SK-N-SH (cell line): Measurements from ENCODE around the gene CSNK2B. TPM values are rescaled to one million over a fixed set of nuclear protein-coding genes. Genes with fewer than 3 reads are reported as not detected.

Experiments
- CTCF ChIA-PET: fragments of 300-600, 350-600 bp; formaldehyde crosslinking; extraction: SDS; loops from one replicate; lab custom pipeline; 2021; lab: Yijun Ruan, JAX
- POLR2A ChIA-PET: fragments of 350-600 bp; sonication (Branson Sonifier 250); formaldehyde crosslinking; extraction: SDS; loops from one replicate; lab custom pipeline; 2020; ENCODE audit warnings: antibody characterized with exemption, inconsistent platforms; lab: Yijun Ruan, JAX
- DNase-seq: peaks from one replicate; pipeline ENCODE4 v3.0.0; 2012
- H2AFZ ChIP-seq: fragments of 200-600 bp; sonication (generic); 2 replicates; pipeline ENCODE4 v1.8.1; 2016; ENCODE audit warnings: antibody characterized with exemption, mild to moderate bottlenecking, low read depth
- H3F3A ChIP-seq: fragments of 200-600 bp; sonication (generic); replicated peaks from 2 replicates; pipeline ENCODE3; 2016; ENCODE audit warnings: antibody characterized with exemption, mild to moderate bottlenecking; ENCODE audit not compliant: insufficient read depth
- H3K27ac ChIP-seq, 2 experiments: fragments of 200-500 bp in 1 of 2; fragments of 200-600 bp in 1 of 2; sonication (Bioruptor generic) in 1 of 2; sonication (generic), shearing (Covaris generic) in 1 of 2; 2 replicates each; pipeline versions ENCODE4 v1.5.1 to v1.6.1; 2014 to 2016; ENCODE audit warnings: low read depth in 2 of 2, inconsistent platforms in 1 of 2, low read length in 1 of 2, mild to moderate bottlenecking in 1 of 2, mixed read lengths in 1 of 2
- H3K27me3 ChIP-seq: fragments of 200-600 bp; sonication (generic), shearing (Covaris generic); 2 replicates; pipeline ENCODE4 v1.6.1; 2016; ENCODE audit warnings: mixed run types; ENCODE audit not compliant: insufficient read depth
- H3K36me3 ChIP-seq, 2 experiments: fragments of 200-500 bp in 1 of 2; fragments of 200-600 bp in 1 of 2; sonication (Bioruptor generic) in 1 of 2; sonication (generic) in 1 of 2; replicated peaks in 1 of 2; 2 replicates each; pipeline versions ENCODE3 to v1.5.1; 2014 to 2016; ENCODE audit warnings: low read length in 1 of 2, mild to moderate bottlenecking in 1 of 2; ENCODE audit not compliant: insufficient read depth in 2 of 2, control insufficient read depth in 1 of 2
- H3K4me1 ChIP-seq, 2 experiments: fragments of 200-500 bp in 1 of 2; fragments of 200-600 bp in 1 of 2; sonication (Bioruptor generic) in 1 of 2; sonication (generic), shearing (Covaris generic) in 1 of 2; 2 replicates each; pipeline versions ENCODE4 v1.5.1 to v1.6.1; 2014 to 2016; ENCODE audit warnings: low read depth in 1 of 2, low read length in 1 of 2, mixed run types in 1 of 2; ENCODE audit not compliant: insufficient read depth in 2 of 2, control insufficient read depth in 1 of 2
- H3K4me2 ChIP-seq: fragments of 200-600 bp; sonication (generic), shearing (Covaris generic); 2 replicates; pipeline ENCODE4 v1.6.1; 2017; ENCODE audit warnings: mixed run types
- H3K4me3 ChIP-seq, 2 experiments: fragments of 200-500 bp in 1 of 2; fragments of 200-600 bp in 1 of 2; sonication (Bioruptor generic) in 1 of 2; sonication (generic), shearing (Covaris generic) in 1 of 2; 2 replicates each; pipeline versions ENCODE4 v1.5.1 to v1.8.1; 2014 to 2016; ENCODE audit warnings: low read depth in 2 of 2, inconsistent platforms in 1 of 2, low read length in 1 of 2, mild to moderate bottlenecking in 1 of 2, mixed read lengths in 1 of 2, moderate library complexity in 1 of 2
- H3K79me2 ChIP-seq: fragments of 200-600 bp; sonication (generic); 2 replicates; pipeline ENCODE4 v1.8.1; 2017; ENCODE audit warnings: mild to moderate bottlenecking; ENCODE audit not compliant: insufficient read depth
- H3K9ac ChIP-seq: fragments of 200-600 bp; sonication (generic); 2 replicates; pipeline ENCODE4 v1.6.1; 2017; ENCODE audit warnings: mixed run types
- H3K9me2 ChIP-seq: fragments of 200-600 bp; sonication (generic); 2 replicates; pipeline ENCODE4 v1.6.1; 2017; ENCODE audit warnings: mixed run types
- H3K9me3 ChIP-seq: fragments of 200-600 bp; sonication (generic); 2 replicates; pipeline ENCODE4 v1.6.1; 2017; ENCODE audit warnings: mixed run types, mild to moderate bottlenecking, moderate library complexity
- H4K20me1 ChIP-seq: fragments of 200-600 bp; sonication (generic); 2 replicates; pipeline ENCODE4 v1.6.1; 2017; ENCODE audit warnings: mild to moderate bottlenecking, mixed run types; ENCODE audit not compliant: insufficient read depth
- CHD2 ChIP-seq: fragments of 150-350 bp; IDR thresholded peaks from 2 replicates; pipeline ENCODE4 v1.6.1; 2018; ENCODE audit warnings: low read length; ENCODE audit not compliant: partially characterized antibody
- EZH2phosphoT487 ChIP-seq: fragments of 200-600 bp; sonication (generic); IDR thresholded peaks from 2 replicates; pipeline ENCODE4 v1.6.1; 2017; ENCODE audit warnings: low read depth, mixed run types, mild to moderate bottlenecking, antibody characterized with exemption, moderate library complexity, borderline replicate concordance
- FOXJ3 ChIP-seq: sonication (generic); formaldehyde crosslinking; IDR thresholded peaks from 2 replicates; pipeline ENCODE4 v1.5.1; 2020; ENCODE audit warnings: mild to moderate bottlenecking, missing genetic modification reagents
- FOXM1 ChIP-seq: IDR thresholded peaks from 2 replicates; pipeline ENCODE4 v1.4.0; 2012; ENCODE audit warnings: low read depth, mild to moderate bottlenecking
- JUND ChIP-seq: IDR thresholded peaks from 2 replicates; pipeline ENCODE4 v1.4.0; 2012
- MXI1 ChIP-seq: IDR thresholded peaks from 2 replicates; pipeline ENCODE4 v1.6.1; 2012; ENCODE audit warnings: mild to moderate bottlenecking, low read depth, low read length, improper control_type of control experiment
- NFIC ChIP-seq: IDR thresholded peaks from 2 replicates; pipeline ENCODE4 v1.4.0; 2012; ENCODE audit warnings: borderline replicate concordance
- NRF1 ChIP-seq: IDR thresholded peaks from 2 replicates; pipeline ENCODE4 v1.6.1; 2012; ENCODE audit warnings: low read depth, mild to moderate bottlenecking, low read length
- RAD21 ChIP-seq: IDR thresholded peaks from 2 replicates; pipeline ENCODE4 v1.6.1; 2012; ENCODE audit warnings: mild to moderate bottlenecking, low read length
- RFX5 ChIP-seq: IDR thresholded peaks from 2 replicates; pipeline ENCODE4 v1.6.1; 2012; ENCODE audit warnings: mild to moderate bottlenecking, improper control_type of control experiment, low read length
- SIN3A ChIP-seq: IDR thresholded peaks from 2 replicates; pipeline ENCODE4 v1.6.1; 2012; ENCODE audit warnings: low read depth, mild to moderate bottlenecking, low read length, moderate library complexity, borderline replicate concordance
- SMC3 ChIP-seq: IDR thresholded peaks from 2 replicates; pipeline ENCODE4 v1.6.1; 2012; ENCODE audit warnings: low read depth, low read length, improper control_type of control experiment
- TAF1 ChIP-seq: IDR thresholded peaks from 2 replicates; pipeline ENCODE4 v1.6.1; 2012; ENCODE audit warnings: low read depth, mild to moderate bottlenecking, low read length, moderate library complexity, borderline replicate concordance
- TCF12 ChIP-seq: IDR thresholded peaks from 2 replicates; pipeline ENCODE4 v1.4.0; 2012
- TEAD4 ChIP-seq: IDR thresholded peaks from 2 replicates; pipeline ENCODE4 v1.4.0; 2012; ENCODE audit warnings: mild to moderate bottlenecking, borderline replicate concordance; ENCODE audit not compliant: insufficient read depth
- YY1 ChIP-seq: IDR thresholded peaks from 2 replicates; pipeline ENCODE4 v1.4.0; 2012; ENCODE audit warnings: low read depth, mild to moderate bottlenecking
- WGBS: methylation state at CpG from one replicate; pipeline ENCODE4 v1.1.6; 2017; ENCODE audit warnings: low lambda C conversion rate; 5-methylcytosine and 5-hydroxymethylcytosine counted together
- polyA plus RNA-seq, 3 experiments: library from polyadenylated mRNA; depleted of rRNA; stranded (reverse); fragments of >200 nt; gene quantifications; 2 replicates each; pipeline ENCODE4 v1.2.3, GENCODE V29; 2012
- TF ChIP-seq, protein P1 (sequence below): fragments of 200-600 bp; sonication (generic); IDR thresholded peaks from 2 replicates; pipeline ENCODE4 v1.6.1; 2017; ENCODE audit warnings: antibody characterized with exemption, mild to moderate bottlenecking, moderate library complexity
- TF ChIP-seq, protein P2 (sequence below): fragments of 150-350 bp; IDR thresholded peaks from 2 replicates; pipeline ENCODE4 v1.6.1; 2017; ENCODE audit warnings: antibody characterized with exemption, low read length, low read depth, borderline replicate concordance

Gene CSNK2B
- polyA plus RNA-seq, 1 of the 3 experiments (the other 2 are of a cell fraction), result 101 TPM

GRCh38 chr6:31680226-31681134 is 14.6 kb downstream of the CSNK2B start, which contains the start of gene LY6G5C:
TSS of gene LY6G5C (minus strand) at chr6:31681067. CDS start at chr6:31680373, 694 bp downstream.
- ChIA-PET POLR2A (interaction anchor here (0.7 kb wide), 1 partner anchor 220 kb away, joined by 3 read pairs; no protein-coding TSS in a partner anchor), CTCF (interaction anchor here (0.6 to 3.2 kb wide), 27 partner anchors 9 to 371 kb away, joined by 3 to 29 read pairs (median 4); partner anchors contain the start of genes GPANK1, LY6G5B, MSH5 and NEU1)
- DNase-seq, result peak; percentile 88
- Histone ChIP-seq H3K4me3 (peak within 1 kb of the TSS in 1 of 2 experiments; percentile 31; a peak in 1 of 4 replicates), H3K27me3 (no peaks in the 10 kb centered on the region), H3K36me3 (no peaks in the 10 kb centered on the region), H3K9me3 (no peaks in the 10 kb centered on the region), H2AFZ (peak within 1 kb of the TSS; percentile 85), H3K4me1 (peaks cover 3 to 7% of the 10 kb centered on the region in 2 experiments; a peak in 2 of 4 replicates), H3K9ac (no peak within 1 kb of the TSS), H3K27ac (peak within 1 kb of the TSS in 1 of 2 experiments; percentile 31; a peak in 1 of 4 replicates), H3K9me2 (no peaks in the 10 kb centered on the region), H3K4me2 (peak within 1 kb of the TSS; percentile 46), H3K79me2 (no peaks in the 10 kb centered on the region), H3F3A (peaks cover 2% of the 10 kb centered on the region), H4K20me1 (no peaks in the 10 kb centered on the region)
- TF ChIP-seq SIN3A, result 0 out of 2 replicates have a peak, but pooled peaks have one; percentile 60
- TF ChIP-seq YY1, result 0 out of 2 replicates have a peak, but pooled peaks have one; percentile 22
- TF ChIP-seq TCF12, result no peak
- no peak; the same call in 1 of the 2 replicates for TF ChIP-seq TAF1
- TF ChIP-seq, protein P1, sequence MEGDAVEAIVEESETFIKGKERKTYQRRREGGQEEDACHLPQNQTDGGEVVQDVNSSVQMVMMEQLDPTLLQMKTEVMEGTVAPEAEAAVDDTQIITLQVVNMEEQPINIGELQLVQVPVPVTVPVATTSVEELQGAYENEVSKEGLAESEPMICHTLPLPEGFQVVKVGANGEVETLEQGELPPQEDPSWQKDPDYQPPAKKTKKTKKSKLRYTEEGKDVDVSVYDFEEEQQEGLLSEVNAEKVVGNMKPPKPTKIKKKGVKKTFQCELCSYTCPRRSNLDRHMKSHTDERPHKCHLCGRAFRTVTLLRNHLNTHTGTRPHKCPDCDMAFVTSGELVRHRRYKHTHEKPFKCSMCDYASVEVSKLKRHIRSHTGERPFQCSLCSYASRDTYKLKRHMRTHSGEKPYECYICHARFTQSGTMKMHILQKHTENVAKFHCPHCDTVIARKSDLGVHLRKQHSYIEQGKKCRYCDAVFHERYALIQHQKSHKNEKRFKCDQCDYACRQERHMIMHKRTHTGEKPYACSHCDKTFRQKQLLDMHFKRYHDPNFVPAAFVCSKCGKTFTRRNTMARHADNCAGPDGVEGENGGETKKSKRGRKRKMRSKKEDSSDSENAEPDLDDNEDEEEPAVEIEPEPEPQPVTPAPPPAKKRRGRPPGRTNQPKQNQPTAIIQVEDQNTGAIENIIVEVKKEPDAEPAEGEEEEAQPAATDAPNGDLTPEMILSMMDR, result peak; percentile 69
- TF ChIP-seq NFIC, result no peak
- peak; percentile 56; the same call in 1 of the 2 replicates for TF ChIP-seq MXI1
- TF ChIP-seq RAD21, result peak; percentile 96
- no peak for TF ChIP-seq CHD2
- TF ChIP-seq JUND, result no peak
- peak; percentile 91 for TF ChIP-seq SMC3
- 11% methylated on average over 17 of the region's 17 CpGs for WGBS

DNA sequence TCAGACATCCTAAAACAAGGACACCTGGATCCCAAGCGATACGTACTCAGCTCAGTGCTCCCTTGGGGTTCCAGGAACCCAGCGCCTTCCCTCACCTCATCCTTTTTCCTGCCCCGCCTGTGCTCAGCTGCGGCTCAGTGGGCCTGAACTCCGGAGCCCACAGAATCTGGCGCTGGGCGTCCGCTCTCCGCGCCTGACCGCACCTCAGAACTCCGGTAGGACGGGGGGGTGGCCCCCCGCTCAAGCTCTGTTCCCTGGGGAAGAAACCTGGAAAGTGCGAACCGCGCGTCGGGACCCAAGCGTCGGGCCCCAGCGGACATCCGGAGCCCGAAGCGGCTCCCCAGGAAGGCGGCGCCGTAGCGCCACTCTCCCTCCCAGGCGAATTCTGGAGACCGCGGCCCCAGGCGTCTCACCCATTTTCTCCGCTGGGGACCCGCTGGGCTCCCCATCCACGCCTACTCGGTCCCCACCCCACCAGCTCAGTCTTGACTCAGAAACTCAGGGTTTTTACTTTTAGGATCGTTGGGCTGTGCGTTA is 15.3 kb downstream of the CSNK2B start:
- 54% methylated on average over 10 of the region's 40 CpGs for WGBS
- POLR2A ChIA-PET, result interaction anchor here (0.7 kb wide), 1 partner anchor 220 kb away, joined by 3 read pairs; no protein-coding TSS in a partner anchor
- peak overlapping the region in 1 of 2 experiments; percentile 31; a peak in 1 of 4 replicates for H3K4me3 ChIP-seq

More for the DNA sequence above, 15.3 kb downstream of the CSNK2B start:
- TF ChIP-seq NRF1 (no peak), EZH2phosphoT487 (no peak), TEAD4 (no peak), NFIC (no peak), RFX5 (no peak), SMC3 (no peak), JUND (no peak), FOXJ3 (CRISPR knock-in tag) (no peak), FOXM1 (no peak)
- TF ChIP-seq, protein P2, sequence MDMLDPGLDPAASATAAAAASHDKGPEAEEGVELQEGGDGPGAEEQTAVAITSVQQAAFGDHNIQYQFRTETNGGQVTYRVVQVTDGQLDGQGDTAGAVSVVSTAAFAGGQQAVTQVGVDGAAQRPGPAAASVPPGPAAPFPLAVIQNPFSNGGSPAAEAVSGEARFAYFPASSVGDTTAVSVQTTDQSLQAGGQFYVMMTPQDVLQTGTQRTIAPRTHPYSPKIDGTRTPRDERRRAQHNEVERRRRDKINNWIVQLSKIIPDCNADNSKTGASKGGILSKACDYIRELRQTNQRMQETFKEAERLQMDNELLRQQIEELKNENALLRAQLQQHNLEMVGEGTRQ, result no peak
- peak overlapping the region; percentile 14; the same call in 1 of the 2 replicates for H3K4me2 ChIP-seq
- H3K36me3 ChIP-seq, result peaks cover 0 to under 1% of the 10 kb centered on the region in 2 experiments
- peak; percentile 72 for DNase-seq
- CTCF ChIA-PET, result interaction anchor here (0.6 to 3.2 kb wide), 19 partner anchors 9 to 271 kb away, joined by 3 to 29 read pairs (median 5); partner anchors contain the start of genes GPANK1, LY6G5B, MSH5 and NEU1
- no peaks in the 10 kb centered on the region for H3K27me3 ChIP-seq
- no peaks in the 10 kb centered on the region for H3K79me2 ChIP-seq
- no peaks in the 10 kb centered on the region for H3F3A ChIP-seq
- H3K9ac ChIP-seq, result no peak overlapping the region
- no peak overlapping the region for H3K27ac ChIP-seq
- H3K4me1 ChIP-seq, result peaks cover 3 to 7% of the 10 kb centered on the region in 2 experiments; a peak in 2 of 4 replicates
- H4K20me1 ChIP-seq, result no peaks in the 10 kb centered on the region
- no peaks in the 10 kb centered on the region for H3K9me3 ChIP-seq
- no peaks in the 10 kb centered on the region for H3K9me2 ChIP-seq
- peak overlapping the region; percentile 74 for H2AFZ ChIP-seq
